Transverse colon (tissue), 4 donors: ENCODE results near the gene SLC43A1. TPM values are rescaled to one million over a fixed set of nuclear protein-coding genes. Genes with fewer than 3 reads are reported as not detected.

Source experiments
- DNase-seq: peaks from one replicate; pipeline ENCODE4 v3.0.0-alpha.2; 2019
- H3K27ac ChIP-seq, 4 donors: fragments of 200-600 bp; sonication (generic); 2 replicates each; pipeline ENCODE4 v1.5.1; 2016 to 2018; ENCODE audit warnings: inconsistent platforms in 4 of 4
- H3K27me3 ChIP-seq: fragments of 200-600 bp; sonication (generic); 2 replicates; pipeline ENCODE4 v1.5.1; 2017; ENCODE audit warnings: inconsistent platforms
- H3K36me3 ChIP-seq, 4 donors: fragments of 200-600 bp; sonication (generic); 2 replicates each; pipeline ENCODE4 v1.5.1; 2017 to 2019; ENCODE audit warnings: inconsistent platforms in 4 of 4
- H3K4me1 ChIP-seq, 4 donors: fragments of 200-600 bp; sonication (generic); 2 replicates each; pipeline ENCODE4 v1.5.1; 2017 to 2020; ENCODE audit warnings: inconsistent platforms in 4 of 4
- H3K4me3 ChIP-seq, 4 donors: fragments of 200-600 bp; sonication (generic); 1 replicate in 1 of 4; 2 replicates in 3 of 4; pipeline versions ENCODE4 v1.5.1 to v1.6.1; 2017 to 2019; ENCODE audit warnings: inconsistent platforms in 4 of 4
- H3K9me3 ChIP-seq, 2 donors: fragments of 200-600 bp; sonication (generic); 2 replicates each; pipeline ENCODE4 v1.5.1; 2017 to 2019; ENCODE audit warnings: inconsistent platforms in 2 of 2
- CTCF ChIP-seq, 5 experiments: fragments of 200-600 bp in 3 of 5; fragments of 450-650 bp in 2 of 5; sonication (generic) in 3 of 5; IDR thresholded peaks; 1 replicate in 2 of 5; 2 replicates in 3 of 5; pipeline ENCODE4 v1.5.1; 2016 to 2017; ENCODE audit warnings: antibody characterized with exemption in 5 of 5, inconsistent platforms in 3 of 5, mild to moderate bottlenecking in 2 of 5, moderate library complexity in 1 of 5
- EP300 ChIP-seq: sonication (generic); formaldehyde crosslinking; IDR thresholded peaks from one replicate; pipeline ENCODE4 v1.6.1; 2017; ENCODE audit warnings: antibody characterized with exemption, low read depth
- POLR2A ChIP-seq: fragments of 450-650 bp; IDR thresholded peaks from one replicate; pipeline ENCODE4 v1.6.1; 2016; ENCODE audit warnings: antibody characterized with exemption, mild to moderate bottlenecking, moderate library complexity
- POLR2AphosphoS5 ChIP-seq, 3 donors: sonication (generic); formaldehyde crosslinking; IDR thresholded peaks; one replicate each; pipeline ENCODE4 v1.6.1; 2016; ENCODE audit warnings: antibody characterized with exemption in 3 of 3
- WGBS, 2 donors: methylation state at CpG; one replicate each; pipeline ENCODE4 v1.1.5; 2018; ENCODE audit warnings: low coverage in 1 of 2; 5-methylcytosine and 5-hydroxymethylcytosine counted together
- in situ Hi-C, 4 donors: fragments of 200-750 bp; cut with MboI; loops; one replicate each; pipeline versions ENCODE4 v1.15.0 to v1.15.1; 2017; ENCODE audit warnings: low sequenced_read_pairs in 3 of 4, low pct_ligation_motif_present in 1 of 4, low pct_unique_long_range_greater_than_20kb in 1 of 4
- intact Hi-C: fragments of 100-400 bp; cut with DNase I; formaldehyde crosslinking; loops from one replicate; pipeline ENCODE4 v1.15.1; 2023; ENCODE audit warnings: low total_unique reads
- total RNA-seq, 4 donors: library from RNA; depleted of rRNA; stranded (reverse); fragments of >200 nt; gene quantifications; one replicate each; pipeline ENCODE4 v1.1.0, GENCODE V29; 2016

SLC43A1 gene
- total RNA-seq, 4 donors from 2014 or later: 7.5 to 30.4 (median 15.2) TPM

- Histone ChIP-seq H3K4me3 (no peak overlapping the region), H3K9me3 (no peaks in the 10 kb centered on the region), H3K27ac (no peak overlapping the region), H3K27me3 (peaks cover 25% of the 10 kb centered on the region), H3K4me1 (peaks cover 11 to 27% (median 19%) of the 10 kb centered on the region in 4 donors), H3K36me3 (no peaks in the 10 kb centered on the region)
- WGBS, 2 donors: 65% methylated on average over 5 of the region's 5 CpGs; no CpG with 5 or more reads in 1 of the 2 donors
- DNase-seq: no peak
- in situ Hi-C loops: loop anchor here (25.0 kb wide), 3 partner anchors 137 to 1038 kb away; partner anchors contain the start of genes P2RX3 (in 2 of the 4), SSRP1 (in 2 of the 4), YPEL4 (in 2 of the 4) and OR5B21 (in 1 of the 4)
- intact Hi-C loops: no loop called here
- TF ChIP-seq EP300 (no peak), POLR2A (no peak), POLR2AphosphoS5 (IDR thresholded peaks at IDR 0.05) (no peak), CTCF (IDR thresholded peaks at IDR 0.05) (no peak)
Observed at GRCh38 chr11:57474803-57475115, 40.7 kb downstream of the SLC43A1 start.

GRCh38 chr11:57474017-57474802, 41.3 kb downstream of the SLC43A1 start:
- Histone ChIP-seq H3K36me3 (no peaks in the 10 kb centered on the region), H3K4me1 (peaks cover 11 to 27% (median 19%) of the 10 kb centered on the region in 4 donors), H3K4me3 (no peak overlapping the region), H3K27me3 (peaks cover 25% of the 10 kb centered on the region), H3K9me3 (no peaks in the 10 kb centered on the region), H3K27ac (no peak overlapping the region)
- TF ChIP-seq POLR2A: no peak
- TF ChIP-seq POLR2AphosphoS5 (IDR thresholded peaks at IDR 0.05): no peak
- no peak for TF ChIP-seq EP300
- TF ChIP-seq CTCF (IDR thresholded peaks at IDR 0.05): no peak
- DNase-seq: no peak
- in situ Hi-C loops (loop anchor here in 2 of 4 donors (25.0 kb wide), 2 partner anchors 163 to 1038 kb away; partner anchors contain the start of genes YPEL4 (in 2 of the 2) and OR5B21 (in 1 of the 2)), intact Hi-C loops (no loop called here)
- 53 to 66% methylated on average over 3 to 9 of the region's 9 CpGs for WGBS, 2 donors

- in situ Hi-C loops (loop anchor here in 2 of 4 donors (25.0 kb wide), 2 partner anchors 164 to 1039 kb away; partner anchors contain the start of genes YPEL4 (in 2 of the 2) and OR5B21 (in 1 of the 2)), intact Hi-C loops (no loop called here)
- Histone ChIP-seq H3K27me3 (peaks cover 25% of the 10 kb centered on the region), H3K4me1 (peaks cover 11 to 27% (median 19%) of the 10 kb centered on the region in 4 donors), H3K27ac (no peak overlapping the region), H3K4me3 (no peak overlapping the region), H3K9me3 (no peaks in the 10 kb centered on the region), H3K36me3 (no peaks in the 10 kb centered on the region)
- DNase-seq: no peak
- WGBS, 2 donors: 61 to 68% methylated on average over 4 to 6 of the region's 6 CpGs
- TF ChIP-seq POLR2A (no peak), POLR2AphosphoS5 (IDR thresholded peaks at IDR 0.05) (no peak)
Observed at GRCh38 chr11:57473285-57473841, 42.1 kb downstream of the SLC43A1 start.

- peaks cover 6 to 15% (median 8%) of the 10 kb centered on the region in 4 donors for H3K4me1 ChIP-seq
- H3K9me3 ChIP-seq: no peaks in the 10 kb centered on the region
- WGBS, 2 donors: 90 to 93% methylated on average over 2 to 3 of the region's 3 CpGs
- no peak for TF ChIP-seq POLR2A
- no peak for TF ChIP-seq CTCF (IDR thresholded peaks at IDR 0.05)
- no peak for TF ChIP-seq POLR2AphosphoS5 (IDR thresholded peaks at IDR 0.05)
- TF ChIP-seq EP300: no peak
- intact Hi-C loops (no loop called here), in situ Hi-C loops (loop anchor here in 2 of 4 donors (25.0 kb wide), 2 partner anchors 166 to 1041 kb away; partner anchors contain the start of genes YPEL4 (in 2 of the 2) and OR5B21 (in 1 of the 2))
- H3K27ac ChIP-seq: no peak overlapping the region
- no peaks in the 10 kb centered on the region for H3K36me3 ChIP-seq
- peaks cover 22% of the 10 kb centered on the region for H3K27me3 ChIP-seq
- no peak overlapping the region for H3K4me3 ChIP-seq
- DNase-seq: no peak
Observed at GRCh38 chr11:57471496-57471895, 44.0 kb downstream of the SLC43A1 start.
